ENCODE results near the gene SPEN. TPM values are rescaled to one million over a fixed set of nuclear protein-coding genes. Genes with fewer than 3 reads are reported as not detected.

SPEN gene
- total RNA-seq, 2 experiments from 2014 or later, result 59.8 to 60.3 TPM

DNA sequence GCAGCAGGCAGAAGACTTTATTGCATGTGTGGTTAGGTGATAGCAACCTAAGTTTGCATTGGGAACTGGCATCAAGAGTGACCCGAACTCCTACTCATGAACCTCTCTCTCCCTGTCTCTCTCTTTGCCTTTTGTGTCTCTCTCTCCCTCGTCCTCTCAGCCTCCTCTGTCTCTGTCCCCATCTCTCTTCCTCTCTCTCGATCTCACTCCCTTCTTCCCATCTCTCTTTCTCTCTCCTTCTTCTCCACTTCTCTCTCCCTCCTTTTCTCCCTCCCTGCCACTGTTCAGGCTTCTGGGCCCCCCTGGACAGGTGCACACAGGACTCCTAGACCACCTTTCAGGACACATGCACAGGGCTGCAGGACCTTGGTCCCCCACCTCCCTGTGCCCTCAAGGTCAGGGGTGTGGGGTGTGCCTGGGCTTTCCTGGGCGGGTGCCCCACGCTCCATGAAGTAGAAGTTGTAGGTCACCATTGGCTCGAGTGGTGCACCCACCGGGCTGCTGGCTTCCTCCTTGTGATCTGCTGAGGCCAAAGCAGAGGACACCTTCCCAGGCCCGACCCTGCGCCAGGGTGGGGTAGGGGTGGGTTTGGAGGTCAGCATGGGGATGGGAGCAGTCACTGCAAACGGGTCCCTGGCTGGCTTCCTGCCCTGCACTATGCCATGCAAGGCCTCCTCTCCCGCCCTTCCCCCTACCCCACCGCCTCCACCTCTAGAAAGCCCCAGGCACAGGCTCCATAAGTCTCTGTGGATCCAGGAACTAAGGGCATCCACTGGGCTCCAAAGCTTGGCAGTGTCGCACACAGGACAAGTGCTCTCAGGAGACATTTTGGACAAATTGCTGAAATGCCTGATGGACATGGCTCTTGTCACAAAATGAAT lies 141.6 kb downstream of the SPEN start:
- CTCF ChIA-PET, result no interaction called here
- intact Hi-C loops (cut with micrococcal nuclease), result no loop called here
- DNase-seq, result no peak
- H3K27ac Mint-ChIP-seq, result no peak overlapping the region
- ATAC-seq, result no peak
- H3K4me1 Mint-ChIP-seq (ENCODE audit: low read depth), result peaks cover 14% of the 10 kb centered on the region
- no peaks in the 10 kb centered on the region for H3K36me3 Mint-ChIP-seq (ENCODE audit: low read depth)
- no peaks in the 10 kb centered on the region for H3K9me3 Mint-ChIP-seq
- no peak for TF ChIP-seq CTCF (IDR thresholded peaks at IDR 0.05)
- POLR2A ChIA-PET, result no interaction called here
- H3K27me3 Mint-ChIP-seq, result no peaks in the 10 kb centered on the region
- no peak overlapping the region for H3K4me3 Mint-ChIP-seq

GRCh38 chr1:15989776-15990175 lies 142.3 kb downstream of the SPEN start:
- Mint-ChIP-seq H3K36me3 (ENCODE audit: low read depth) (no peaks in the 10 kb centered on the region), H3K27ac (no peak overlapping the region), H3K4me1 (ENCODE audit: low read depth) (peaks cover 10% of the 10 kb centered on the region), H3K9me3 (no peaks in the 10 kb centered on the region), H3K4me3 (no peak overlapping the region), H3K27me3 (no peaks in the 10 kb centered on the region)
- intact Hi-C loops (cut with micrococcal nuclease), result loop anchor here (5.0 kb wide), 1 partner anchor 187 kb away; no protein-coding TSS in a partner anchor
- TF ChIP-seq CTCF (IDR thresholded peaks at IDR 0.05), result no peak
- ATAC-seq (no peak), DNase-seq (no peak)
- CTCF ChIA-PET, result no interaction called here
- POLR2A ChIA-PET, result no interaction called here

Other genes with a start within 250 kb of the SPEN start
- gene DDI2, start 230.2 kb upstream of the SPEN start, total RNA-seq, result 10 to 100 TPM; 33.7 to 34.9 TPM
- gene PLEKHM2, start 163.4 kb upstream of the SPEN start, total RNA-seq, result 10 to 100 TPM; 41.5 to 42.9 TPM
- under 1 TPM; 0.56 to 0.81 TPM for gene SLC25A34, start 111.4 kb upstream of the SPEN start, total RNA-seq
- gene TMEM82, start 105.2 kb upstream of the SPEN start, total RNA-seq, result not detected
- not detected for gene FBLIM1, start 88.9 kb upstream of the SPEN start, total RNA-seq
- 1 to 10 TPM; 2.5 to 2.8 TPM for gene UQCRHL, start 40.1 kb upstream of the SPEN start, total RNA-seq
- 10 to 100 TPM; 44.1 to 45.7 TPM for gene ZBTB17, start 128.4 kb downstream of the SPEN start, total RNA-seq
- not detected for gene SRARP, start 156.5 kb downstream of the SPEN start, total RNA-seq
- not detected for gene HSPB7, start 170.3 kb downstream of the SPEN start, total RNA-seq
- gene CLCNKA, start 174.3 kb downstream of the SPEN start, total RNA-seq, result not detected
- gene CLCNKB, start 196.1 kb downstream of the SPEN start, total RNA-seq, result not detected
- under 1 TPM; 0.70 to 0.87 TPM for gene FAM131C, start 225.9 kb downstream of the SPEN start, total RNA-seq